Stimulated activated CD4-positive, alpha-beta T cell treated with anti-CD3 and anti-CD28 coated beads, Interleukin-1b, Interleukin-23, amount 100 ng/mL, for 1 hour (primary cell): ENCODE results near the gene MAP3K5.
"Not testable (repeated sequence)": the region's sequence is repeated elsewhere in the genome, so short reads cannot be mapped to it uniquely, and the experiment has no call there.

ENCODE experiments used
- DNase-seq, 2 donors: peaks; one replicate each; pipeline ENCODE4 v3.0.0-alpha.2; 2020; ENCODE audit warnings: low read depth in 2 of 2

Gene MAP3K5

GRCh38 chr6:136791296-136792094, 782 bp downstream of the MAP3K5 start:
- DNase-seq, result peak in 1 of 2 donors; percentile 18

- DNase-seq, result no peak
These were observed 1.6 kb downstream of the MAP3K5 start for GRCh38 chr6:136790411-136791295.

GRCh38 chr6:136789440-136789839, 2.8 kb downstream of the MAP3K5 start:
- not testable (repeated sequence) for DNase-seq

- no peak for DNase-seq
These were observed 4.0 kb downstream of the MAP3K5 start for GRCh38 chr6:136788069-136788902.

DNA sequence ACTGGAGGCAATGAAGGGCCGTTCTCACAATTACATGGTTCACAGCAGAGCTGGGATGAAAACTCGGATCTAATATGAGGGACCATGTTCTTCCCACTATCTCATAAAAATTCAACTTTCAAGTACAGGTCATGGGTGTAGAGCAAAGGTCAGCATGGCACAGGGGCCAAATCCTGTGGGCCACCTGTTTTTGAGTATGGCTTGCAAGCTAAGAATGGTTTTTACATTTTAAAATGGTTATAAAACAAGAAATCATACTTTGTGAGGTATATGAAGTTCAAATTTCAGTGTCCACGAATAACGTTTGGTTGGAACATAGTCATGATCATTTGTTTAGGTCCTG, 4.6 kb downstream of the MAP3K5 start:
- no peak for DNase-seq

- no peak for DNase-seq
These were observed 5.6 kb downstream of the MAP3K5 start for GRCh38 chr6:136786658-136787057.

- no peak for DNase-seq
These were observed 7.1 kb downstream of the MAP3K5 start for GRCh38 chr6:136784910-136785746.

DNA sequence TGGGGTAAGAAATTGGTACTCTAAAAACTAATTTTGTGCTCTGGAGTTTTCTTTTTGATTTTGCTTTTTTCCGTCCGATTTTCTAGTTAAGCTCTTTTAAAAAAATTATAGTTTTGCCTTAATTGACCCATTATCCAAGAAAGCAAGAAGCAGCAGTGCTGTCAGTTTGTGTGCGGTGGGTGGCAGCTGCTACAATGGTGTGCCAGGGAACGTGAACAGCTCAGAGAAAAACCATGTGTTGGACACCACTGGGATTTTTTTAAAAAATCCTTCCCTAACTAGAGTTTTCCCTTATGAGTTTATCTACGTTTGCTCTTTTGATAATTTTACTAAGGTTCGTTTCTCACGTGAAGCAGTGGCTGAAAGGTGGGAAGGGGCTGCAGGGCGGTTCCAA, 8.0 kb downstream of the MAP3K5 start:
- no peak for DNase-seq

- no peak for DNase-seq
These were observed 8.6 kb downstream of the MAP3K5 start for GRCh38 chr6:136783495-136784270.

- no peak for DNase-seq
These were observed 9.3 kb downstream of the MAP3K5 start for GRCh38 chr6:136783021-136783420.

DNA sequence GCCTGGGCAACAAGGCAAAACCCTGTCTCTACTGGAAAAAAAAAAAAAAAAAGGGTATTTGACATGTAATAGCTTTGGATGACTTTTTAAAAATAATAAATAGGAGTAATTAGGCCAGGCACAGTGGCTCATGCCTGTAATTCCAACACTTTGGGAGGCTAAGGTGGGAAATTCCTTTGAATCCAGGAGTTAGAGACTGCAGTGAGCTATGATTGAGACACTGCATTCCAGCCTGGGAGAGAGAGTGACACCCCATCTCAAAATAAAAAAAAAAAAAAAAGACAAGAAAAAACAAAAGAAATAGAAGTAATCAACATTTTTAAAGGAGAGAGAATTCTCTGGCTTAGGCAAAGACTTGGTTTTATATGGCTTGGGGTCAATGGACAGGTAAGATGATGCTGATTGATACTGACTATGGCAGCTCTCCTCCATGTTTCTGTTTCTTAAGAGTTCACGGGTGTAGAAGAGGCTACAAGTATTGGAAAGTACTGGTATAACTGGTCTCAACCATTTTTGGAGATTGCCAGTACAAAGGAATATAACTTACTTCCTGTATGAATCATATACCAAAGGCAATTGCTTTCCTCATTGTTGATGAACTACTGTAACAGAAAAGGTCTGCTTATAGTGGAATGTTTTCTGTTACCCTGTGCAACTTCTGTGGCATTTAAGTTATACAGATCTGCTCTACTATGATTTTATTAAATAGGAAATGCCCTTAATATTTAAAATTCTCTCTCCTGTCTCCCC, 10.1 kb downstream of the MAP3K5 start:
- no peak for DNase-seq

DNA sequence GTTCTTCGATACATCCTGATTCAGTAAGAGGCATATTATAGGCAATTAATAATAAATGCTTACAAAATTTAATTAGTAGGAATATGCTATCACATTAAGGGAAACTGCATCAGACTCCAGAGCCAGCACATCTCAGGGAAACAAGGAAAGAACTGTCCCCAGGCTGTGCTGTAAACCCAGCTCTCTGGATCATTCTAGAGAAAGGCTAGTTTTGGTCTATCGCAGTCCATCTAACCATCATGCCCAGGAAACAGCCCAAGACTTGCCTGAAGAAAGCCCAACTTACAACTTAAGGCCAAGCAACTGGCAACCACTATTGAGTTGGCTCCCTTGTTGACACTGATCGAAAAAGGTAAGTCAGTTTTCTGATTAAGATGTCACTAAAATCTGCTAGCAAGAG, 11.3 kb downstream of the MAP3K5 start:
- DNase-seq, result no peak

- DNase-seq, result no peak
These were observed 12.6 kb downstream of the MAP3K5 start for GRCh38 chr6:136779682-136780081.

- no peak for DNase-seq
These were observed 14.6 kb downstream of the MAP3K5 start for GRCh38 chr6:136777651-136778050.

DNA sequence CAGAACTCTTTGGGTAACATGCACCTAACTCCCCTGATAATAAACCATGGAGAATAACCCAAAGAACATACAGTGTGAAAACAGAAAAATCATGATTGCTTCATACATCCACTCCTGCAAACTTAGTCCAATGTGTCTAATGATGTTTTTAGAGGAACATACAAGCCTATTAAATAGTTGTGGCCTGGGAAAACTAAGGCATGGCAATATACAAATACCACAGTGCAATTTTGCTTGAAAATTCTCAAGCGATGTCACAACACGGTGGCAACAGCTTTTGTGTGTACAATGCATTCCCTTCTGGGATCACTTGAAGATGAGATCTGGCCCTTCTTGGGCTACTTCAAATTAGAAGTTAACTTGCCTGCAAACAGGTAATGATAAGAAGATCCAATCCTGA, 16.7 kb downstream of the MAP3K5 start:
- DNase-seq, result no peak

DNA sequence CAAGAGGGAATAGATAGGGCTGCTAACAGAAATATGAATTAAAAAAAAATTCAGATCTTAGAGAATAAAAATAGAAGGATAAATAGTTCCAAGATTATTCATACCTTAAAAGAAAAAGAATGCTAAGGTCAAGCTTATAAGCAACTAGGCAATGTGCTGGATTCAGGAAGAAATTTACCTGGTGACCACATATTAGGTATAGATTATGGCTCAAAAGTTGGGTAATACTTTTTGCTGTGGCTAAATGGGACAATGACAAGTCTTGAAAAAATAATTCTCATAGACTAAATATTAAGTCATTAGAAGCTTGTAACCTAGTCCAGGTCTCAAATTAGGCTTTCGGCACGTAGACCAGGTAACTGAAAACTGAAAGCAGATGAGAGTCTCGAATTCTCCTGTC, 17.2 kb downstream of the MAP3K5 start:
- no peak for DNase-seq

DNA sequence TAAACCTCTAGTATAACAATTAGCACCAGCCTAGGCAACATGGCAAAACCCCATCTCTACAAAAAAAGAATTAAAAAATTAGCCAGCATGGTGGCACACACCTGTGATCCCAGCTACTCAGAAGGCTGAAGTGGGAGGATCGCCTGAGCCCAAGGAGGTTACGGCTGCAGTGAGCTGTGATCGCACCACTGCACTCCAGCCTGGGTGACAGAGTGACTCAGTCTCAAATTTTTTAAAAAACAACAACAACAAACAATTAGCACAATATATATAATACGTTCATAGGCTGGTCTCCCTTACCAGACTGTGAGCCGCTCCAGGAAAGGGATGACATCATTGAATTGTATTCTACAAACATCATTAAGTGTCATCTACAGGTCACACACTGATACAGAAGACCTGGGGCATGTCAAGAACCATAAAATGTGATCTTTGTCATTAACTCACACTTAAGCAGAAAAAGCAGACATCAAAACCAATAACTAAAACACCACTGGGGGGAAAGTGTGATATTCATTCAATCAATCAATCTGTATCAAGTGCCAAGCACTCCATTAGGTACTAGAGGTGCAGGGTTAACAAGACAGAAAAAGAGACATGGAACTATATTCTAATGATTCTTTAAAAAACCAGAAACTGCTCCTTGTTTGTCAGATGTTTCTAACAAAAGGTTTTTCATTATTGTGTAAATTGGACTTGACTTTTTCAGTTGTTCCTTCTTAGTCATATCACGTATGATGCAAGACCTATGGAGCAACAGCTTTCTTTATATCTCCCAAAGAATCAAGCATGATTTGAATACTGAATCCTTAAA, 17.8 kb downstream of the MAP3K5 start:
- DNase-seq, result no peak

GRCh38 chr6:136773473-136773796, 18.8 kb downstream of the MAP3K5 start:
- DNase-seq, result no peak
